GM12878 (cell line): ENCODE measurements around the gene MRPL46. TPM values are rescaled to one million over a fixed set of nuclear protein-coding genes. Genes with fewer than 3 reads are reported as not detected.

Experiments
- ATAC-seq: fragments of 200-7000 bp; cut with Tn5 transposase; 3 replicates; pipeline ENCODE4 v1.9.1; 2020; ENCODE audit warnings: mild to moderate bottlenecking, moderate library complexity
- BruUV-seq: library from RNA; stranded (reverse); fragments of 400-500 nt; replicated peaks from 2 replicates; lab custom pipeline; 2021; lab: Mats Ljungman, UMichigan
- CTCF ChIA-PET: fragments of 300-600 bp; sonication (Branson Sonifier 250); formaldehyde crosslinking; extraction: SDS; loops from one replicate; lab custom pipeline; 2021; ENCODE audit warnings: inconsistent platforms; lab: Yijun Ruan, JAX
- POLR2A ChIA-PET: fragments of 350-600 bp; formaldehyde crosslinking; extraction: SDS; loops from one replicate; lab custom pipeline; 2021; ENCODE audit warnings: inconsistent platforms; lab: Charles Lee
- RAD21 ChIA-PET: fragments of 300-600 bp; sonication (Branson Sonifier 250); formaldehyde crosslinking; loops from one replicate; lab custom pipeline; 2023; ENCODE audit warnings: antibody characterized with exemption; ENCODE audit not compliant: unreplicated experiment; lab: Charles Lee
- SMC1A ChIA-PET: fragments of 300-600 bp; sonication (Branson Sonifier 250); formaldehyde crosslinking; loops from one replicate; lab custom pipeline; 2023; ENCODE audit not compliant: unreplicated experiment, uncharacterized antibody; lab: Charles Lee
- DNase-seq: peaks from one replicate; pipeline ENCODE4 v3.0.0-alpha.2; 2011; ENCODE audit warnings: low read depth, low spot score
- FAIRE-seq: peaks from 3 replicates; lab custom pipeline; 2011; peaks lifted over from hg19 to GRCh38; lab: Jason Lieb, UNC
- H2AFZ ChIP-seq: 2 replicates; pipeline ENCODE4 v1.6.0; 2011; ENCODE audit warnings: low read depth, low read length, control low read depth; ENCODE audit not compliant: control insufficient read depth
- H3K27ac ChIP-seq: 2 replicates; pipeline ENCODE4 v1.5.1; 2011; ENCODE audit warnings: control low read depth; ENCODE audit not compliant: control insufficient read depth, insufficient read depth
- H3K27me3 ChIP-seq, 2 experiments: replicated peaks in 1 of 2; 2 replicates each; pipeline versions ENCODE4 v1.6.0 to v1.6.1; 2011; ENCODE audit warnings: low read length in 1 of 2; ENCODE audit not compliant: control insufficient read depth in 2 of 2, insufficient read depth in 2 of 2
- H3K36me3 ChIP-seq, 2 experiments: 2 replicates each; pipeline ENCODE4 v1.5.1; 2011; ENCODE audit warnings: low read length in 1 of 2; ENCODE audit not compliant: control insufficient read depth in 2 of 2, insufficient read depth in 2 of 2
- H3K4me1 ChIP-seq: 2 replicates; pipeline ENCODE4 v1.6.1; 2011; ENCODE audit warnings: mild to moderate bottlenecking, low read length, moderate library complexity, mixed read lengths; ENCODE audit not compliant: control insufficient read depth, insufficient read depth
- H3K4me2 ChIP-seq: 2 replicates; pipeline ENCODE4 v1.6.0; 2011; ENCODE audit warnings: control low read depth; ENCODE audit not compliant: control insufficient read depth, insufficient read depth
- H3K4me3 ChIP-seq: fragments of 200-600 bp; sonication (generic); 2 replicates; pipeline ENCODE4 v1.5.1; 2016
- H3K79me2 ChIP-seq: 2 replicates; pipeline ENCODE4 v1.6.0; 2011; ENCODE audit warnings: low read length; ENCODE audit not compliant: control insufficient read depth, insufficient read depth
- H3K9ac ChIP-seq: 2 replicates; pipeline ENCODE4 v1.8.0; 2011; ENCODE audit warnings: low read length, control low read depth, mixed read lengths; ENCODE audit not compliant: control insufficient read depth, insufficient read depth
- H3K9me3 ChIP-seq: replicated peaks from 3 replicates; pipeline ENCODE4 v1.5.1; 2011; ENCODE audit warnings: mild to moderate bottlenecking, low read length; ENCODE audit not compliant: control insufficient read depth, insufficient read depth
- H4K20me1 ChIP-seq: 2 replicates; pipeline ENCODE4 v1.6.0; 2011; ENCODE audit not compliant: control insufficient read depth, insufficient read depth
- ETV6 ChIP-seq, 2 experiments: fragments of 450-650 bp in 1 of 2; IDR thresholded peaks in 1 of 2; conservative IDR thresholded peaks in 1 of 2; 2 replicates each; pipeline ENCODE4 v1.6.1; 2014; ENCODE audit warnings: antibody characterized with exemption in 1 of 2, borderline replicate concordance in 1 of 2, low read depth in 1 of 2, mild to moderate bottlenecking in 1 of 2, moderate library complexity in 1 of 2
- KLF5 ChIP-seq: fragments of 450-650 bp; IDR thresholded peaks from 2 replicates; pipeline ENCODE4 v1.6.1; 2014; ENCODE audit warnings: mild to moderate bottlenecking; ENCODE audit not compliant: partially characterized antibody
- LARP7 ChIP-seq: fragments of 450-650 bp; IDR thresholded peaks from 2 replicates; pipeline ENCODE4 v1.6.1; 2017; ENCODE audit warnings: mild to moderate bottlenecking
- MXI1 ChIP-seq: fragments of 150-350 bp; IDR thresholded peaks from 2 replicates; pipeline ENCODE4 v1.6.1; 2011; ENCODE audit warnings: low read depth, mild to moderate bottlenecking, inconsistent platforms, low read length, improper control_type of control experiment
- NFXL1 ChIP-seq: fragments of 450-650 bp; IDR thresholded peaks from 2 replicates; pipeline ENCODE4 v1.6.1; 2017; ENCODE audit warnings: antibody characterized with exemption, mild to moderate bottlenecking, borderline replicate concordance
- POU2F2 ChIP-seq: IDR thresholded peaks from 3 replicates; pipeline ENCODE4 v1.6.1; 2011; ENCODE audit warnings: low read depth, mild to moderate bottlenecking, low read length, borderline replicate concordance
- STAT3 ChIP-seq: IDR thresholded peaks from 2 replicates; pipeline ENCODE4 v1.6.1; 2011; ENCODE audit warnings: low read depth, low read length, improper control_type of control experiment
- ZNF274 ChIP-seq: IDR thresholded peaks from one replicate; pipeline ENCODE4 v1.8.0; 2011; ENCODE audit not compliant: insufficient read length, insufficient read depth
- ZZZ3 ChIP-seq: IDR thresholded peaks from 2 replicates; pipeline ENCODE4 v1.6.1; 2011; ENCODE audit warnings: low read depth; ENCODE audit not compliant: control insufficient read depth, insufficient read length
- WGBS: methylation state at CpG from one replicate; pipeline ENCODE4 v1.1.6; 2016; ENCODE audit warnings: low lambda C conversion rate; ENCODE audit not compliant: insufficient replicate concordance, insufficient coverage; ENCODE audit errors: missing lambda C conversion rate; 5-methylcytosine and 5-hydroxymethylcytosine counted together
- in situ Hi-C: fragments of 300-500 bp; cut with MboI; formaldehyde crosslinking; loops from 9 replicates; pipeline ENCODE4 v1.14.3; 2018; ENCODE audit warnings: mixed read lengths
- intact Hi-C: fragments of 100-400 bp; cut with micrococcal nuclease; formaldehyde crosslinking; loops from one replicate; pipeline ENCODE4 v1.14.2; 2022; ENCODE audit not compliant: unreplicated experiment
- polyA plus RNA-seq, 11 experiments: library from polyadenylated mRNA; depleted of rRNA in 4 of 11; unstranded in 6 of 11; stranded (reverse) in 5 of 11; fragments of >200 nt; fragmentation: Nextera tagmentation in 4 of 11; fragmentation: Illumina TruSeq in 1 of 11; extraction: Ambion mirVana in 4 of 11; extraction: Trizol in 1 of 11; gene quantifications; 1 replicate in 1 of 11; 2 replicates in 10 of 11; pipeline versions ENCODE4 v1.2.1 to v1.2.3, GENCODE V29; 2011 to 2016; ENCODE audit warnings: inconsistent platforms in 2 of 11, missing spikeins in 2 of 11, low read depth in 1 of 11
- total RNA-seq, 4 experiments: library from RNA; depleted of rRNA in 3 of 4; stranded (reverse); fragments of >200 nt in 3 of 4; fragmentation: Illumina TruSeq in 1 of 4; extraction: Trizol in 1 of 4; gene quantifications; 2 replicates each; pipeline versions ENCODE4 v1.2.1 to v1.2.3, GENCODE V29; 2013 to 2021
- TF ChIP-seq, protein P1 (sequence below): fragments of 450-650 bp; IDR thresholded peaks from 2 replicates; pipeline ENCODE4 v1.6.1; 2017; ENCODE audit warnings: borderline replicate concordance
- TF ChIP-seq, protein P2 (sequence below): IDR thresholded peaks from 2 replicates; pipeline ENCODE4 v1.6.1; 2012; ENCODE audit warnings: low read depth, low read length, improper control_type of control experiment
- TF ChIP-seq, protein P3 (sequence below): fragments of 450-650 bp; IDR thresholded peaks from 2 replicates; pipeline ENCODE4 v1.6.1; 2017; ENCODE audit warnings: low read depth, mild to moderate bottlenecking, moderate library complexity
- TF ChIP-seq, protein P4 (sequence below): fragments of 450-650 bp; formaldehyde crosslinking; IDR thresholded peaks from 2 replicates; pipeline ENCODE4 v1.4.0; 2020; ENCODE audit warnings: mild to moderate bottlenecking, moderate library complexity

Gene MRPL46
- total and polyA plus RNA-seq, 10 of the 15 experiments (the other 5 are each of a cell fraction or from before 2014, with no cell fraction given): 37.4 to 96.7 (median 52.9) TPM

DNA sequence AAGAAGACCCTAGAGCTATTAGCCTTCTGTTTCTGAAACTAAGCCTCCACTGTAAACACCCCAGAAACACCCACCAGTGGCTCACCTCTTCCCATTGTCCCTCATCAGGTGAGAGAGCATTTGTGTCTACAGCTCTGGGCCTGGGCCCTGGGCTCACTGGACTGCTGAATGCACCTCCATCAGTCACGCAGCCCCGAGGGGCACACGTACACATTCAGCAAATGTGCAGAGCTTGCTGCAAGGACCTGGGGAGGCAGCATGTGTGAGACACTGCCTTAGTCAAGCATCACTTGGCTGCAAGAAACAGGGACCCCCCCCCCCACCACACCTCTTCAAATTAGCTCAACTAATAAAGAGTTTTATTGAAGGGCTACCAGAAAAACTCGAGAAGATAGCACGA, 29.0 kb downstream of the MRPL46 start:
- Histone ChIP-seq H3K9ac (no peak overlapping the region), H4K20me1 (no peaks in the 10 kb centered on the region), H3K4me3 (no peak overlapping the region), H3K4me2 (no peak overlapping the region), H3K36me3 (no peaks in the 10 kb centered on the region), H3K9me3 (no peaks in the 10 kb centered on the region), H3K27me3 (no peaks in the 10 kb centered on the region; a peak in 2 of 4 replicates), H3K79me2 (no peaks in the 10 kb centered on the region), H2AFZ (no peak overlapping the region), H3K27ac (no peak overlapping the region), H3K4me1 (no peaks in the 10 kb centered on the region)
- WGBS: 43% methylated on average over 5 of the region's 5 CpGs
- DNase-seq (no peak), ATAC-seq (no peak), FAIRE-seq (no peak)
- ChIA-PET RAD21 (no interaction called here), POLR2A (no interaction called here), CTCF (interaction anchor here (1.3 kb wide), 1 partner anchor 17 kb away, joined by 6 read pairs; no protein-coding TSS in a partner anchor), SMC1A (no interaction called here)
- intact Hi-C loops (no loop called here), in situ Hi-C loops (no loop called here)
- no TSS peak for BruUV-seq
- TF ChIP-seq, protein P1, sequence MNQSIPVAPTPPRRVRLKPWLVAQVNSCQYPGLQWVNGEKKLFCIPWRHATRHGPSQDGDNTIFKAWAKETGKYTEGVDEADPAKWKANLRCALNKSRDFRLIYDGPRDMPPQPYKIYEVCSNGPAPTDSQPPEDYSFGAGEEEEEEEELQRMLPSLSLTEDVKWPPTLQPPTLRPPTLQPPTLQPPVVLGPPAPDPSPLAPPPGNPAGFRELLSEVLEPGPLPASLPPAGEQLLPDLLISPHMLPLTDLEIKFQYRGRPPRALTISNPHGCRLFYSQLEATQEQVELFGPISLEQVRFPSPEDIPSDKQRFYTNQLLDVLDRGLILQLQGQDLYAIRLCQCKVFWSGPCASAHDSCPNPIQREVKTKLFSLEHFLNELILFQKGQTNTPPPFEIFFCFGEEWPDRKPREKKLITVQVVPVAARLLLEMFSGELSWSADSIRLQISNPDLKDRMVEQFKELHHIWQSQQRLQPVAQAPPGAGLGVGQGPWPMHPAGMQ: no peak
- TF ChIP-seq, protein P2, sequence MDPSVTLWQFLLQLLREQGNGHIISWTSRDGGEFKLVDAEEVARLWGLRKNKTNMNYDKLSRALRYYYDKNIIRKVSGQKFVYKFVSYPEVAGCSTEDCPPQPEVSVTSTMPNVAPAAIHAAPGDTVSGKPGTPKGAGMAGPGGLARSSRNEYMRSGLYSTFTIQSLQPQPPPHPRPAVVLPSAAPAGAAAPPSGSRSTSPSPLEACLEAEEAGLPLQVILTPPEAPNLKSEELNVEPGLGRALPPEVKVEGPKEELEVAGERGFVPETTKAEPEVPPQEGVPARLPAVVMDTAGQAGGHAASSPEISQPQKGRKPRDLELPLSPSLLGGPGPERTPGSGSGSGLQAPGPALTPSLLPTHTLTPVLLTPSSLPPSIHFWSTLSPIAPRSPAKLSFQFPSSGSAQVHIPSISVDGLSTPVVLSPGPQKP: no peak
- TF ChIP-seq POU2F2 (no peak), MXI1 (no peak), LARP7 (no peak), KLF5 (no peak), ZZZ3 (no peak), ZNF274 (no peak), NFXL1 (no peak), ETV6 (conservative IDR thresholded peaks at IDR 0.05 in 1 of 2, IDR thresholded peaks at IDR 0.05 in 1 of 2; ENCODE audit: borderline replicate concordance in 1 of 2, low read depth in 1 of 2) (no peak), STAT3 (no peak)
- TF ChIP-seq, protein P3, sequence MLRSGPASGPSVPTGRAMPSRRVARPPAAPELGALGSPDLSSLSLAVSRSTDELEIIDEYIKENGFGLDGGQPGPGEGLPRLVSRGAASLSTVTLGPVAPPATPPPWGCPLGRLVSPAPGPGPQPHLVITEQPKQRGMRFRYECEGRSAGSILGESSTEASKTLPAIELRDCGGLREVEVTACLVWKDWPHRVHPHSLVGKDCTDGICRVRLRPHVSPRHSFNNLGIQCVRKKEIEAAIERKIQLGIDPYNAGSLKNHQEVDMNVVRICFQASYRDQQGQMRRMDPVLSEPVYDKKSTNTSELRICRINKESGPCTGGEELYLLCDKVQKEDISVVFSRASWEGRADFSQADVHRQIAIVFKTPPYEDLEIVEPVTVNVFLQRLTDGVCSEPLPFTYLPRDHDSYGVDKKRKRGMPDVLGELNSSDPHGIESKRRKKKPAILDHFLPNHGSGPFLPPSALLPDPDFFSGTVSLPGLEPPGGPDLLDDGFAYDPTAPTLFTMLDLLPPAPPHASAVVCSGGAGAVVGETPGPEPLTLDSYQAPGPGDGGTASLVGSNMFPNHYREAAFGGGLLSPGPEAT: no peak
- TF ChIP-seq, protein P4, sequence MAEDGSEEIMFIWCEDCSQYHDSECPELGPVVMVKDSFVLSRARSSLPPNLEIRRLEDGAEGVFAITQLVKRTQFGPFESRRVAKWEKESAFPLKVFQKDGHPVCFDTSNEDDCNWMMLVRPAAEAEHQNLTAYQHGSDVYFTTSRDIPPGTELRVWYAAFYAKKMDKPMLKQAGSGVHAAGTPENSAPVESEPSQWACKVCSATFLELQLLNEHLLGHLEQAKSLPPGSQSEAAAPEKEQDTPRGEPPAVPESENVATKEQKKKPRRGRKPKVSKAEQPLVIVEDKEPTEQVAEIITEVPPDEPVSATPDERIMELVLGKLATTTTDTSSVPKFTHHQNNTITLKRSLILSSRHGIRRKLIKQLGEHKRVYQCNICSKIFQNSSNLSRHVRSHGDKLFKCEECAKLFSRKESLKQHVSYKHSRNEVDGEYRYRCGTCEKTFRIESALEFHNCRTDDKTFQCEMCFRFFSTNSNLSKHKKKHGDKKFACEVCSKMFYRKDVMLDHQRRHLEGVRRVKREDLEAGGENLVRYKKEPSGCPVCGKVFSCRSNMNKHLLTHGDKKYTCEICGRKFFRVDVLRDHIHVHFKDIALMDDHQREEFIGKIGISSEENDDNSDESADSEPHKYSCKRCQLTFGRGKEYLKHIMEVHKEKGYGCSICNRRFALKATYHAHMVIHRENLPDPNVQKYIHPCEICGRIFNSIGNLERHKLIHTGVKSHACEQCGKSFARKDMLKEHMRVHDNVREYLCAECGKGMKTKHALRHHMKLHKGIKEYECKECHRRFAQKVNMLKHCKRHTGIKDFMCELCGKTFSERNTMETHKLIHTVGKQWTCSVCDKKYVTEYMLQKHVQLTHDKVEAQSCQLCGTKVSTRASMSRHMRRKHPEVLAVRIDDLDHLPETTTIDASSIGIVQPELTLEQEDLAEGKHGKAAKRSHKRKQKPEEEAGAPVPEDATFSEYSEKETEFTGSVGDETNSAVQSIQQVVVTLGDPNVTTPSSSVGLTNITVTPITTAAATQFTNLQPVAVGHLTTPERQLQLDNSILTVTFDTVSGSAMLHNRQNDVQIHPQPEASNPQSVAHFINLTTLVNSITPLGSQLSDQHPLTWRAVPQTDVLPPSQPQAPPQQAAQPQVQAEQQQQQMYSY (CRISPR knock-in tag): no peak
